ENCODE measurements around the gene MPND.
"Not testable (repeated sequence)": the region's sequence is repeated elsewhere in the genome, so short reads cannot be mapped to it uniquely, and the experiment has no call there.

Gene MPND

GRCh38 chr19:4342615-4343369 lies 570 bp upstream of the MPND start:
- TF ChIP-seq CTCF (conservative IDR thresholded peaks at IDR 0.05): no peak; the same call in 1 of the 2 replicates

GRCh38 chr19:4345342-4346019 lies 2.1 kb downstream of the MPND start:
- H3K27ac ChIP-seq: no peak overlapping the region
- TF ChIP-seq CTCF (conservative IDR thresholded peaks at IDR 0.05): no peak

More at GRCh38 chr19:4342615-4343369, 570 bp upstream of the MPND start:
- H3K27ac ChIP-seq: peak overlapping the region; percentile 69

DNA sequence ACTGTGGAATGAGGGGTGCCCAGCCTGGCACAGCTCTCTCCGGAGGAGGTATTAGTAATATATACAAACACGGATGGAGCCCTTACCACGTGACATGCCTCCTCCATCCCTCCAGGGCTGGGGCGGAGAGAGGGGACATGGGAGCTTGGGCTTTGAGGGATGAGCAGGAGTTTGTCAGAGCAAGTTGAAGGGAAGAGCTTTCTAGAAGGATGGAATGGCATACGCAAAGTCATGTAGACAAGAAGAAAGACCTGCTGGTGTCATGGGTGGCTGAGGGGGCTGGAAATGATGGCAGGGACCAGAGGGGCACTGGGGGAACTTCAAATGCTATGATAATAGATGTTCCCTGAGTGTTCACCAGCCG lies 2.6 kb downstream of the MPND start:
- TF ChIP-seq CTCF (conservative IDR thresholded peaks at IDR 0.05): no peak
- no peak overlapping the region for H3K27ac ChIP-seq

DNA sequence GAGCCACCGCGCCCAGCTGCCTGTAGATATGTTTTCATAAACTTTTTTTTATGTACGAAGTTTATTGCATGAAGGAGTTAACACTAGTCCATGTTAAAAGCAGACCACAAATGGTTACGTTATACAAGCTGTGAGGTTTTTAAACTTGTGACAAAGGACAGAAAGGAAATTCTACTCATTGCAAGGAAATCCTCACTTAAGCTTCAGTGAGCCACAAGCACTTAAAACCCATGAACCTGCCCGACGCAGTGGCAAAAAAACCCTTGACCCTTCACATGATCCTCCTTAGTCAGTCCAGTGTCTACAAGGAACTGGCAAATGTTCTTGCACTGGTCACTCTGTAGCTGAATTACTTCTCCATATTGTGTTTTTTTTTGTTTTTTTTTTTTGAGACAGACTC lies 4.2 kb downstream of the MPND start:
- TF ChIP-seq CTCF (conservative IDR thresholded peaks at IDR 0.05): no peak
- no peak overlapping the region for H3K27ac ChIP-seq

DNA sequence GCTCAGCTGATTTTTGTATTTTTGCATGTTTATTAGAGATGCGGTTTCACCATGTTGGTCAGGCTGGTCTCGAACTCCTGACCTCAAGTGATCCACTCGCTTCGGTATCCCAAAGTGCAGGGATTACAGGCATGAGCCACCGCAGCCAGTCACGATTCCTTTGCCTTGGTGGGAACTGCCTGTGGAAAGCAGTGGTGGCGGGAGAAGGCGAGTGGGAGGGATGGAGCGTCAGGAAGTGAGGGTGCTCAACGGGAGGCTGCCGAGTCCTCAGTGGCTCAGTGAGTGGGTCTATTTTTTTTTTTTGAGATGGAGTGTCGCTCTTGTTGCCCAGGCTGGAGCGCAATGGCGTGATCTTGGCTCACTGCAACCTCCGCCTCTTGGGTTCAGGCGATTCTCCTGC lies 5.9 kb downstream of the MPND start:
- not testable (repeated sequence) for H3K27ac ChIP-seq

DNA sequence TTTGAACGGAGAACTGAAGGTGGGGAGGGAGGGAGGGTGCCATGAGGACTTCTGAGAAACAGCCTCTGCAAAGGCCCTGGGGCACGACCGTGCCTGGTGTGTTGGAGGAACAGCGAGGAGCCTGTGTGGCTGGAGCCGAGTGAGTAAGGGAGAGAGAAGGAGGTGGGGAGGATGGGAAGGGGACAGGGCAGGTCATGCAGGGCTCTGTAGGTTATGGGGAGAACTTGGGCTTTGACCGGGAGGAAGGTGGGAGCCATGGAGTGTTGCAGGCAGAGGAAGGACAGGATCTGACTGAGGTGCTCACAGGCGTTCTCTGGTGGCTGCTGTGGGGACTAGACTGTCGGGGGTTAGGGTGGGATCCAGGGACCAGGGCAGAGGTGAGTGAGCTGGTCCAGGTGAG lies 6.7 kb downstream of the MPND start:
- no peak overlapping the region for H3K27ac ChIP-seq
- TF ChIP-seq CTCF (conservative IDR thresholded peaks at IDR 0.05): no peak

- no peak for TF ChIP-seq CTCF (conservative IDR thresholded peaks at IDR 0.05)
- no peak overlapping the region for H3K27ac ChIP-seq
Measured at GRCh38 chr19:4350726-4351125, 7.4 kb downstream of the MPND start.

DNA sequence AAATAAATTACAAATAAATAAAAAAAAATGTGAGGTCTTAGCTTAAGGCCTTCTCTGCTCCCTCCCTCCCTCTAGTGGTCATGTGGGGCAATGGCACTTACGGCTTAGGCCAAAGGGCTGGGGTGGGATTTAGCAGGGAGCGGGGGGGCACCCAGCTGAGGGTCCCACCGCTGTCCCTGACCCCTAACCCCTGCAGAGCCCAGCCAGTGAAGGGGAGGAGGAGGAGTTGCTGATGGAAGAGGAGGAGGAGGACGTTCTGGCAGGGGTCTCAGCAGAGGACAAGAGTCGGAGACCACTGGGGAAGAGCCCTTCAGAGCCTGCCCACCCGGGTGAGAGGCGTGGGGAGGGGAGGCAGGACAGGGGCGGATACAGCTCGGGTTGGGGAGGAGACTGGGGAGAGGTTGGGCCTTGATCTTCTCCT lies 9.3 kb downstream of the MPND start:
- peak; percentile 84 for TF ChIP-seq CTCF (conservative IDR thresholded peaks at IDR 0.05)
- H3K27ac ChIP-seq: no peak overlapping the region
